GM18870 (cell line): ENCODE results near the gene FOXO3B.
"Not testable (repeated sequence)": the region's sequence is repeated elsewhere in the genome, so short reads cannot be mapped to it uniquely, and the experiment has no call there.

ENCODE experiments used
- ATAC-seq: cut with Tn5 transposase; IDR thresholded peaks from one replicate; pipeline ENCODE4 v1.9.1; 2021; ENCODE audit warnings: moderate library complexity; ENCODE audit not compliant: unreplicated experiment

Gene FOXO3B

DNA sequence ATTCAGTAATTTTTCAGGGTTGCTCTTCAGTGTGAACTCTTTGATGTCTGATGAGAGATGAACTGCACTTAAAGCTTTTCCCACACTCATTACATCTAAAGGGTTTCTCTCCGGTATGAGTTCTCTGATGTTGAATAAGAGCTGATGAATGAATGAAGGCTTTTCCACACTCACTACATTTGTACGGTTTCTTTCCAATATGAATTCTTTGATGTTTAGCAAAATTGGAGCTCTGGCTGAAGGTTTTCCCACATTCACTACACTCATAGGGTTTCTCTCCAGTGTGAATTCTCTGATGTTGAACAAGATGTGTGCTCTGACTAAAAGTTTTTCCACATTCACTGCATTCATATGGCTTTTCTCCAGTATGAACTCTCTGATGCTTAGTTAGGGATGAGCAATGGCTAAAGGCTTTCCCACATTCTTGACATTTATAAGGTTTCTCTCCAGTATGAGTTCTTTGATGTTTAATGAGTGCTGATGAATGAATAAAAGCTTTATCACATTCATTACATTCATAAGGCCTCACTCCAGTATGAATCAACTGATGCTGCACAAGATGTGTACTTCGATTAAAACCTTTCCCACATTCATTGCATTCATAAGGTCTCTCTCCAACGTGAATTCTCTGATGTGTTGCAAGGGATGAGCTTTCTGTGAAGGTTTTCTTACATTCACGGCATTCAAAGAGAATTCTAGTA, 20.0 kb downstream of the FOXO3B start:
- ATAC-seq: not testable (repeated sequence)

DNA sequence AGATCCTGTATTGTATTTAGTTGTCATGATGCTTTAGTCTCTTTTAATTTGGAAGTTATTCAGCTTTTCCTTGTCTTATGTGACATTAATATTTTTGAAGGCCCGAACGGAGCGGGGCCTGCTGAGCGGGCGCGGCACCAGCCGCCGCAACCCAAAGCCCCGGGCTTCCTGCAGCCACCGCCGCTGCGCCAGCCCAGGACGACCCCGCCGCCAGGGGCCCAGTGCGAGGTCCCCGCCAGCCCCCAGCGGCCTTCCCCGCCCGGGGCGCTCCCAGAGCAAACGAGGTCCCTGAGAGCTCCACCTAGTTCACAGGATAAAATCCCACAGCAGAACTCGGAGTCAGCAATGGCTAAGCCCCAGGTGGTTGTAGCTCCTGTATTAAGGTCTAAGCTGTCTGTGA, 32.0 kb downstream of the FOXO3B start:
- ATAC-seq: not testable (repeated sequence)

DNA sequence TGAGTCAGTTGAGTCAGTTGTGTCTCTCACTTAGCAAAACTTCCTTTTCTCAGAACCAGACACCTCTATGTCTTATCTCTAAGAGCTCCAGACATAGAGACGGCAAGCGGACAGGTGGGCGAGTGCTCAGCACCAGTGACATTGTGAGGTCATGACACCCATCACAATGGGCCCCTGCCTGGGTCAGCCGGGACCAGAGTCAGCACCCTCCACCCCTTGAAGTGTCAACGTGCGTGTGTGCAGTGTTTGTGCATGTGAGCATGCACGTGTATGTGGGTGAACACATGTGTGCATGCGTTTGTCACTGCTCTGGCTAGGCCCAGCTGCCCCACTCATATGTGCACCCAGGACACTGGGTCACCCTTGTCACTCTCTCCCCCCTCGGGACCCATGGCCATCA, 37.8 kb downstream of the FOXO3B start, which contains the start of gene TBC1D28:
TSS of gene TBC1D28 (minus strand) at position 101 of the 400 bp plus-strand sequence. CDS start 3,039 bp downstream, outside the sequence.
- not testable (repeated sequence) for ATAC-seq

DNA sequence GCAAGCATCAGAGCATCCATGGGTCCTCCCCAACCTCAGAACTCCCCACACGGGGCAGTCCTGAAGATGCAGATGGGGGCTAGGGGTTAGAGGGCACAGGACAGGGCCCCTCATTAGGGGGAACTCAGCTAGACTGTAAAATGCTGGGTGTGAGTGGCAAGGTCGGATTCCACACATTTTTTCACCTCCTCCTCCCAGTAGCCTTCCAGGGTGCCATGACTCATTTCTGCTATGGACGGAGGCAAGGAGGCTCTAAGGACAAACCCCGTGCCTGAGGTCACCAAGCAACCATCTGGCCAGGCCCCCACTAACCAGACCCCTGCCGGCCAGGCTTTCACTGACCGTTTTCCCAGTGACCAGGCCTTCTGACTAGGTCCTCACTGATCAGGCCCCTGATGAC, 39.0 kb downstream of the FOXO3B start:
- not testable (repeated sequence) for ATAC-seq

DNA sequence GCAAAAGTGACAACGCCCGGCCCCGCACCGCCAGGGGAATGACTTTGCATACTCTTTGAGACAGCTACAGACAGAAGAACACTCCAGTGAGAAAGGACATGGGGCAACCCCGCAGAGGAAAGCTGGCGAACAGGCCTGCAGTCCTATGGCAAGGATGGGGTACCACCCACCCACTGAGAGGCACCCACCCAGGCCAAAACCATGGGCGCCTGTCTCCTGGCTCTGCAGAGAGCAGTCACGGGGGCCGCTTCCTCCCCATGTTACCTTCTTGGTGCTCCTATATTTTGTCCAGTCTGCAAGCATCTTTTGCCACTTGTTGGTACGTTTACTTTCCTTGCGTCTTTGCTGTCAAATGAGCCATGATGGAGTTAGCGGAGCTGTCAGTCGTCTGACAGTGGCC, 43.8 kb downstream of the FOXO3B start:
- not testable (repeated sequence) for ATAC-seq

DNA sequence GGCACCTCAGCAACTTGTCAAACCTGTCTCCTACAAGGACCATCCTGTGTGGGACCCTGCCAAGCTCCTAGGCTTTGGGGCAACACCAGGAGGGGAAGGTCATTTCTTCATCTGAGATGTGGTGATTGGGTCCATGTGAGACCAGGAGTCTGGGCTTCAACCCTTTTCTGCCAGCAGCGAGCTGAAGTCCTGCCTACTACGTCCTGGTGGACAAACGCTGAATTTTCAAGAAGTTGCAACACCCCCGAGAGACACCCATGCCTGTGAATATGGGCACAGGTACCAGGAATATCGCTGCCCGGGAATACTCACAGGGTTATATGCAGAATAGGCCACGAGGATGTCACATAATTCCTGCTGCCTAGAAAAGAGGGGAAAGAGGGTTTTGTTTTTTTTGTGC, 45.9 kb downstream of the FOXO3B start:
- ATAC-seq: not testable (repeated sequence)

DNA sequence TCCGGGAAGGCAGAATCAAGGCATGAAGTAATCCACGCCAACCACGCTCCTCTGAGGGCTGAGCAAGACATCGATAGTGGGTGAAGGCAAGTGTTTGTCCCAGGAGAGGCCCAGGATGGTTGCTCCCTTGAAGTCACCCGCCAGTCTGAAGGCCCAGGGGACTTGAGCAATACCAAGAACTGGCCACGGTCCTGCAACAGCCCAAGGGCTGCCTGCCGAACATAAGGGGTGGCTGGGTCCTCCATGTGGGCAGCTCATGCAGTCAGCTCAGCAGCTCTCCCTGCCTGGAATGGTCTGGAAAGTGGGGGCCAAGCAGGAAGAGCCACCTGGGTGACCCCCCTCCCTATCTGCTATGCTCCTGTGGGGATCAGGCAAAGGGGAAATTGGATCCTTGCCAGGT, 46.3 kb downstream of the FOXO3B start:
- ATAC-seq: not testable (repeated sequence)

DNA sequence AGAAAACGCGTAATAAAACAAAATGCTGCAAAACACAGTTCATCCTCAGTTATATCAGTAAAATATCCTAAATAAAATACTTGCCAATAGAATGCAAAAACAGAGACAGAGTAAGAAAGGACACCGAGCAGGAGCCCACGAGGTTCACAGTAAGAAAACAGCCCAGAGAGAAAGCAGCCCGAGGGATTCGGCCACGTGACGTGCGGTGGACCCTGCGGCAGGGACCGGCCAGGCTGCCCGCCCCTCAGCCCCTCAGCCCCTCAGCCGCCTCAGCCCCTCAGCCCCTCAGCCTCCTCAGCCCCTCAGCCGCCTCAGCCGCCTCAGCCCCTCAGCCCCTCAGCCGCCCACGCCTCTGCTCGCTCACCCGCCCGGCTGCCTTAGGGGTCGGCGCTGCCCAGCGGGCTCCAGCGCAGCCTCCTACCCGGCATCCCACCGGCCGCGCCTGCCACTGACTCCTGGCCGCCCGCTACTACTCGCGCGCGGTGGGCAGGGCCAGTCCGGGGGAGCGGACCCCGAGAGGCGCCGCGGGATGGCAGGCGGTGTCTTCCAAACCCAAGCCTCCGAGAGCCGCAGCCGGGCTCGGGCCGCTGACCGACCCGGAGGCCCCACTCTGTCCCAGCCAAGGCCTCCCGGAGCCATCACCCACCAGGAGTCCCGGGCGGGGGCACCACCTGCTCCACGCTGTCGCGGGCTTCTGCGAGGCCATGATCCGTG, 47.4 kb downstream of the FOXO3B start:
- not testable (repeated sequence) for ATAC-seq
